ENCODE data around the gene MRPS18A.
A peak's percentile ranks its signal among the peaks of the same experiment; 100 is the strongest.

Gene MRPS18A

GRCh38 chr6:43718387-43719105 is 31.0 kb upstream of the MRPS18A start:
- H3K4me3 ChIP-seq (ENCODE audit: low read depth, low read length): no peak overlapping the region
- no peak for TF ChIP-seq CTCF (IDR thresholded peaks at IDR 0.05; ENCODE audit: insufficient read depth, low read depth, low read length, missing control alignments)
- DNase-seq (ENCODE audit: low read depth): no peak

- no peak overlapping the region for H3K4me3 ChIP-seq (ENCODE audit: low read depth, low read length)
- TF ChIP-seq CTCF (IDR thresholded peaks at IDR 0.05; ENCODE audit: insufficient read depth, low read depth, low read length, missing control alignments): no peak
- DNase-seq (ENCODE audit: low read depth): no peak
Measured at GRCh38 chr6:43717822-43718221, 30.2 kb upstream of the MRPS18A start.

GRCh38 chr6:43717389-43717788 is 29.8 kb upstream of the MRPS18A start:
- no peak for TF ChIP-seq CTCF (IDR thresholded peaks at IDR 0.05; ENCODE audit: insufficient read depth, low read depth, low read length, missing control alignments)
- DNase-seq (ENCODE audit: low read depth): no peak
- no peak overlapping the region for H3K4me3 ChIP-seq (ENCODE audit: low read depth, low read length)

GRCh38 chr6:43716099-43716498 is 28.5 kb upstream of the MRPS18A start:
- DNase-seq (ENCODE audit: low read depth): no peak
- no peak for TF ChIP-seq CTCF (IDR thresholded peaks at IDR 0.05; ENCODE audit: insufficient read depth, low read depth, low read length, missing control alignments)
- H3K4me3 ChIP-seq (ENCODE audit: low read depth, low read length): no peak overlapping the region

- no peak for TF ChIP-seq CTCF (IDR thresholded peaks at IDR 0.05; ENCODE audit: insufficient read depth, low read depth, low read length, missing control alignments)
- peak; percentile 95 for DNase-seq (ENCODE audit: low read depth)
- H3K4me3 ChIP-seq (ENCODE audit: low read depth, low read length): no peak overlapping the region
Measured at GRCh38 chr6:43715056-43715788, 27.6 kb upstream of the MRPS18A start.

GRCh38 chr6:43714311-43715055 is 26.9 kb upstream of the MRPS18A start:
- peak; percentile 69 for DNase-seq (ENCODE audit: low read depth)

More at GRCh38 chr6:43714311-43715055, 26.9 kb upstream of the MRPS18A start:
- TF ChIP-seq CTCF (IDR thresholded peaks at IDR 0.05; ENCODE audit: insufficient read depth, low read depth, low read length, missing control alignments): no peak
- peak overlapping the region; percentile 26 for H3K4me3 ChIP-seq (ENCODE audit: low read depth, low read length)

Data from GM12865 (cell line).